Spleen (tissue), 11 donors: Measurements from ENCODE around the gene NRG3. TPM values are rescaled to one million over a fixed set of nuclear protein-coding genes. Genes with fewer than 3 reads are reported as not detected.
"Not testable (repeated sequence)": the region's sequence is repeated elsewhere in the genome, so short reads cannot be mapped to it uniquely, and the experiment has no call there.

Experiments used
- DNase-seq: peaks from one replicate; pipeline ENCODE4 v3.0.0-alpha.2; 2020
- H3K27ac ChIP-seq, 8 donors: fragments of 200-600 bp; sonication (generic) in 7 of 8; 1 replicate in 4 of 8; 2 replicates in 4 of 8; pipeline versions ENCODE4 v1.5.0 to v1.8.0; 2016 to 2021; ENCODE audit warnings: inconsistent platforms in 4 of 8, mild to moderate bottlenecking in 4 of 8, moderate library complexity in 1 of 8
- H3K27me3 ChIP-seq, 7 donors: fragments of 200-600 bp; sonication (generic) in 6 of 7; replicated peaks in 1 of 7; 1 replicate in 4 of 7; 2 replicates in 3 of 7; pipeline versions ENCODE4 v1.5.0 to v1.8.0; 2016 to 2021; ENCODE audit warnings: inconsistent platforms in 3 of 7, mild to moderate bottlenecking in 1 of 7
- H3K36me3 ChIP-seq, 6 donors: fragments of 200-600 bp; sonication (generic) in 5 of 6; 1 replicate in 4 of 6; 2 replicates in 2 of 6; pipeline versions ENCODE4 v1.5.0 to v1.8.0; 2016 to 2021; ENCODE audit warnings: inconsistent platforms in 2 of 6
- H3K4me1 ChIP-seq, 6 donors: fragments of 200-600 bp; sonication (generic) in 5 of 6; 1 replicate in 3 of 6; 2 replicates in 3 of 6; pipeline versions ENCODE4 v1.5.0 to v1.8.0; 2016 to 2021; ENCODE audit warnings: inconsistent platforms in 3 of 6
- H3K4me3 ChIP-seq, 8 donors: fragments of 200-600 bp; sonication (generic) in 7 of 8; 1 replicate in 4 of 8; 2 replicates in 4 of 8; pipeline versions ENCODE4 v1.5.0 to v1.8.0; 2016 to 2021; ENCODE audit warnings: inconsistent platforms in 4 of 8, mild to moderate bottlenecking in 4 of 8, moderate library complexity in 2 of 8
- H3K9me3 ChIP-seq, 8 donors: fragments of 200-600 bp; sonication (generic) in 7 of 8; 1 replicate in 4 of 8; 2 replicates in 4 of 8; pipeline versions ENCODE4 v1.5.0 to v1.8.0; 2016 to 2021; ENCODE audit warnings: inconsistent platforms in 4 of 8
- CTCF ChIP-seq, 11 experiments: fragments of 200-600 bp in 7 of 11; fragments of 450-650 bp in 4 of 11; sonication (generic) in 4 of 11; IDR thresholded peaks in 8 of 11; conservative IDR thresholded peaks in 3 of 11; 1 replicate in 7 of 11; 2 replicates in 4 of 11; pipeline versions ENCODE4 v1.4.0 to v1.8.0; 2016 to 2021; ENCODE audit warnings: antibody characterized with exemption in 11 of 11, inconsistent platforms in 4 of 11, mild to moderate bottlenecking in 1 of 11
- POLR2A ChIP-seq, 3 donors: fragments of 450-650 bp; IDR thresholded peaks; one replicate each; pipeline ENCODE4 v1.5.1; 2017; ENCODE audit warnings: antibody characterized with exemption in 3 of 3, mild to moderate bottlenecking in 1 of 3
- POLR2AphosphoS5 ChIP-seq, 3 donors: sonication (generic); formaldehyde crosslinking; IDR thresholded peaks; one replicate each; pipeline ENCODE4 v1.5.1; 2017; ENCODE audit warnings: antibody characterized with exemption in 3 of 3
- WGBS, 5 donors: extraction: QIAGEN DNeasy Blood & Tissue Kit in 3 of 5; methylation state at CpG; one replicate each; pipeline versions ENCODE4 v1.1.5 to v1.1.7; 2013 to 2018; 5-methylcytosine and 5-hydroxymethylcytosine counted together
- intact Hi-C: fragments of 100-400 bp; cut with DNase I; formaldehyde crosslinking; loops from one replicate; pipeline ENCODE4 v1.15.0; 2023; ENCODE audit warnings: low total_unique reads
- polyA plus RNA-seq, 3 donors: library from polyadenylated mRNA; stranded (reverse); fragments of 200-250 nt; gene quantifications; one replicate each; pipeline ENCODE4 v1.2.1, GENCODE V29; 2013
- total RNA-seq, 7 donors: library from RNA; depleted of rRNA in 3 of 7; stranded (reverse); fragments of >200 nt in 3 of 7; fragmentation: NEBNext Ultra II Directional in 4 of 7; extraction: Animal tissue kit (Norgen Biotek cat#: 25700) in 4 of 7; gene quantifications; one replicate each; pipeline versions ENCODE4 v1.1.0 to v1.2.1, GENCODE V29; 2016 to 2021
- donor health status: healthy with polysubstance abuse.
- donor health status: DM: no; HTN: no; CAD: no; lungs with moderate emphysema.
- donor health status: DM: no; HTN: no; CAD: no.
- donor health status: Bipolar disorder and iron deficiency.
- donor health status: healthy.
- donor health status: DM: no; HTN: no; CAD: no.
- donor health status: DM: yes; HTN: yes; CAD: no.

NRG3 gene
- total and polyA plus RNA-seq, 10 donors: 0.10 to 0.22 (median 0.21) TPM; not detected in 7

DNA sequence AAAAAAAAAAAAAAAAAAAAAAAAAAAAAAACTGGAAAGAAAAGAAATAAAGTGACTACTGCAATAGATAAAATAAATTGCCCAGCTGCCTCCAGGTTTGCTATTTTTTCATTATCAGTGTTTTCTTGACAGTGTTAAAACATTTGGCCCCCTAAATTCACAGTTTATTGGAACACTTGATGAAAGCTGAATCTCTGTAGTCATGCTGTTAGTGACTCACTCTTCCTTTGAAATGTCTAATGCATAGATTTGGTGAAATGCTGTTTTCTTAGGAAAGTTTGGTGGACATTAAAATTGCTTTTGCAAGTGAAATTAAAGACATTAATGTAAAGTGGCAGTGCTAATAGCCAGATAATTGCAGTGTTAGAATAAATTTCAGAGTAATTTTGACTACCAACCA, 785.2 kb downstream of the NRG3 start:
- Histone ChIP-seq H3K27ac (no peak overlapping the region), H3K4me3 (no peak overlapping the region), H3K27me3 (no peaks in the 10 kb centered on the region), H3K9me3 (no peaks in the 10 kb centered on the region), H3K36me3 (no peaks in the 10 kb centered on the region), H3K4me1 (no peaks in the 10 kb centered on the region)
- DNase-seq: no peak
- intact Hi-C loops: no loop called here
- TF ChIP-seq POLR2A (IDR thresholded peaks at IDR 0.05): no peak
- TF ChIP-seq CTCF (IDR thresholded peaks at IDR 0.05 in 8 of 11, conservative IDR thresholded peaks at IDR 0.05 in 3 of 11): no peak
- no peak for TF ChIP-seq POLR2AphosphoS5 (IDR thresholded peaks at IDR 0.05)

GRCh38 chr10:82660986-82661385, 786.0 kb downstream of the NRG3 start:
- intact Hi-C loops: no loop called here
- Histone ChIP-seq H3K9me3 (no peaks in the 10 kb centered on the region), H3K27ac (no peak overlapping the region), H3K36me3 (no peaks in the 10 kb centered on the region), H3K27me3 (no peaks in the 10 kb centered on the region), H3K4me3 (no peak overlapping the region), H3K4me1 (no peaks in the 10 kb centered on the region)
- 31 to 43% (median 38%) methylated on average over 1 of the region's 1 CpG for WGBS, 5 donors
- TF ChIP-seq POLR2A (IDR thresholded peaks at IDR 0.05): no peak
- no peak for DNase-seq

- Histone ChIP-seq H3K9me3 (peaks cover 0 to 6% (median 0%) of the 10 kb centered on the region in 8 donors), H3K27me3 (no peaks in the 10 kb centered on the region), H3K4me3 (no peak overlapping the region), H3K4me1 (no peaks in the 10 kb centered on the region), H3K27ac (no peak overlapping the region), H3K36me3 (no peaks in the 10 kb centered on the region)
- intact Hi-C loops: no loop called here
- WGBS, 5 donors: 76 to 83% (median 81%) methylated on average over 5 of the region's 5 CpGs
- TF ChIP-seq CTCF (IDR thresholded peaks at IDR 0.05 in 8 of 11, conservative IDR thresholded peaks at IDR 0.05 in 3 of 11): no peak
- TF ChIP-seq POLR2A (IDR thresholded peaks at IDR 0.05): no peak
- no peak for TF ChIP-seq POLR2AphosphoS5 (IDR thresholded peaks at IDR 0.05)
- no peak for DNase-seq
Observed at GRCh38 chr10:82661701-82662100, 786.7 kb downstream of the NRG3 start.

DNA sequence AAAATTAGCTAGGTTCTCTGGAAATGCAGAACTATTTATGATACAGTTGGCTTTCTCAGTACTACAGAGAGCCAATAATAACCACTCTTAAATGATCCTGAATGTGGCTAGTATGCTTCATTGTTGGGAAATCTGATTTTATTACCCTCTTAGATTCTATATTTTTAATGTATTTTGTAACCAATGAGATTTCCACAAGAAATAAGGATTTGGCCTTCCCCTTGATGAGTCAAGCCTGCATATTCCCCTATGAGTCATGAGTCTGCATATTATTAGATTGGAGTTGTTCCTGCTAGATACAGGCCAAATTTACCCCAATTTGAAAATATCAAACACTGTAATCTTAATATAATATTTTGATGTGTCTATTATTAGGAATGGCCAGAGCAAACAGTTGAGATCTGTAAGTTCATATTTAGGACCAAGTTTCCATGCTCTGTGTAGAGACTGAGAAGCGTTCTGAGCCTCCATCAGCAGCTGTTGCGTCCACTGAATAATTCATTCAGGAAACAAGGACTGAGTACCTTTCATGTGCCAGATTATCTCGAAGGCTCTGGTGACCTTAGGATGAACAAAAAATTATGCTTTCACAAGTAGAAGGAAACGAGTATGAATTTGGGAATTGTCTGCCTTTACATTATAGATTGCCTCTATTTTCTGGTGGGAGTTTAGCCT, 793.4 kb downstream of the NRG3 start:
- Histone ChIP-seq H3K4me3 (no peak overlapping the region), H3K9me3 (peaks cover 0 to 8% (median 0%) of the 10 kb centered on the region in 8 donors), H3K4me1 (no peaks in the 10 kb centered on the region), H3K36me3 (no peaks in the 10 kb centered on the region), H3K27me3 (no peaks in the 10 kb centered on the region), H3K27ac (no peak overlapping the region)
- 66 to 83% (median 70%) methylated on average over 4 of the region's 4 CpGs for WGBS, 5 donors
- no peak for DNase-seq
- TF ChIP-seq POLR2AphosphoS5 (IDR thresholded peaks at IDR 0.05): no peak
- TF ChIP-seq CTCF (IDR thresholded peaks at IDR 0.05 in 8 of 11, conservative IDR thresholded peaks at IDR 0.05 in 3 of 11): no peak
- no peak for TF ChIP-seq POLR2A (IDR thresholded peaks at IDR 0.05)
- intact Hi-C loops: no loop called here

GRCh38 chr10:82674036-82674435, 799.0 kb downstream of the NRG3 start:
- H3K27ac ChIP-seq: no peak overlapping the region
- H3K36me3 ChIP-seq: no peaks in the 10 kb centered on the region
- peaks cover 0 to 40% (median 0%) of the 10 kb centered on the region in 8 donors for H3K9me3 ChIP-seq
- H3K27me3 ChIP-seq: no peaks in the 10 kb centered on the region
- DNase-seq: no peak
- intact Hi-C loops: no loop called here
- H3K4me3 ChIP-seq: no peak overlapping the region
- TF ChIP-seq POLR2A (IDR thresholded peaks at IDR 0.05): no peak
- no peak for TF ChIP-seq POLR2AphosphoS5 (IDR thresholded peaks at IDR 0.05)
- TF ChIP-seq CTCF (IDR thresholded peaks at IDR 0.05 in 8 of 11, conservative IDR thresholded peaks at IDR 0.05 in 3 of 11): no peak
- no peaks in the 10 kb centered on the region for H3K4me1 ChIP-seq

GRCh38 chr10:82677932-82678331, 802.9 kb downstream of the NRG3 start:
- intact Hi-C loops, H3K4me3 ChIP-seq, H3K36me3 ChIP-seq, DNase-seq, H3K27me3 ChIP-seq, H3K27ac ChIP-seq, H3K4me1 ChIP-seq: not testable (repeated sequence)
- 80 to 90% (median 85%) methylated on average over 9 of the region's 9 CpGs for WGBS, 5 donors
- peaks cover 0 to 33% (median 0%) of the 10 kb centered on the region in 8 donors for H3K9me3 ChIP-seq

GRCh38 chr10:82678451-82678850, 803.5 kb downstream of the NRG3 start:
- H3K27ac ChIP-seq: not testable (repeated sequence)

More at GRCh38 chr10:82678451-82678850, 803.5 kb downstream of the NRG3 start:
- DNase-seq, H3K4me3 ChIP-seq, H3K36me3 ChIP-seq, H3K27me3 ChIP-seq, H3K4me1 ChIP-seq, intact Hi-C loops: not testable (repeated sequence)
- peaks cover 0 to 33% (median 0%) of the 10 kb centered on the region in 8 donors for H3K9me3 ChIP-seq
- 67 to 73% (median 69%) methylated on average over 6 of the region's 6 CpGs for WGBS, 5 donors
